Activated CD4-positive, alpha-beta T cell treated with anti-CD3 and anti-CD28 coated beads for 36 hours (primary cell): ENCODE results near the gene TRIP10. TPM values are rescaled to one million over a fixed set of nuclear protein-coding genes. Genes with fewer than 3 reads are reported as not detected.
A peak's percentile ranks its signal among the peaks of the same experiment; 100 is the strongest.
"Not testable (repeated sequence)": the region's sequence is repeated elsewhere in the genome, so short reads cannot be mapped to it uniquely, and the experiment has no call there.

Source experiments
- ATAC-seq: fragments of 200-7000 bp; cut with Tn5 transposase; one replicate; pipeline ENCODE4 v1.10.0; 2021; ENCODE audit warnings: mild to moderate bottlenecking, moderate library complexity
- CTCF ChIA-PET: fragments of 350-600 bp; sonication (Branson Sonifier 250); formaldehyde crosslinking; loops from one replicate; lab custom pipeline; 2021; ENCODE audit warnings: antibody characterized with exemption; lab: Charles Lee
- POLR2A ChIA-PET: fragments of 350-600 bp; sonication (Branson Sonifier 250); formaldehyde crosslinking; loops from one replicate; lab custom pipeline; 2021; ENCODE audit warnings: antibody characterized with exemption, inconsistent platforms; lab: Charles Lee
- DNase-seq: peaks from one replicate; pipeline ENCODE4 v3.0.0-alpha.2; 2020
- H3K27ac Mint-ChIP-seq: one replicate; pipeline ENCODE4 v1.8.0; 2021; ENCODE audit warnings: mixed read lengths
- H3K27me3 Mint-ChIP-seq: one replicate; pipeline ENCODE4 v1.8.0; 2021; ENCODE audit warnings: mixed read lengths
- H3K36me3 Mint-ChIP-seq: one replicate; pipeline ENCODE4 v1.8.0; 2021; ENCODE audit warnings: low read depth, mixed read lengths
- H3K4me1 Mint-ChIP-seq: one replicate; pipeline ENCODE4 v1.8.0; 2021; ENCODE audit warnings: mixed read lengths
- H3K4me3 Mint-ChIP-seq: one replicate; pipeline ENCODE4 v1.8.0; 2021; ENCODE audit warnings: mild to moderate bottlenecking, moderate library complexity, mixed read lengths
- H3K9me3 Mint-ChIP-seq: one replicate; pipeline ENCODE4 v1.8.0; 2021; ENCODE audit warnings: low read depth, mixed read lengths
- intact Hi-C, 2 experiments: fragments of 100-400 bp; cut with DNase I in 1 of 2; cut with micrococcal nuclease in 1 of 2; formaldehyde crosslinking; loops; one replicate each; pipeline versions ENCODE4 v1.14.2 to v1.15.1; 2022 to 2024; cut with DNase I, micrococcal nuclease
- total RNA-seq, 2 experiments: library from RNA; stranded (reverse); gene quantifications; one replicate each; pipeline ENCODE4 v1.2.3, GENCODE V29; 2021

The TRIP10 gene
- total RNA-seq, 2 experiments from 2014 or later = 45.1 to 50.0 TPM

DNA sequence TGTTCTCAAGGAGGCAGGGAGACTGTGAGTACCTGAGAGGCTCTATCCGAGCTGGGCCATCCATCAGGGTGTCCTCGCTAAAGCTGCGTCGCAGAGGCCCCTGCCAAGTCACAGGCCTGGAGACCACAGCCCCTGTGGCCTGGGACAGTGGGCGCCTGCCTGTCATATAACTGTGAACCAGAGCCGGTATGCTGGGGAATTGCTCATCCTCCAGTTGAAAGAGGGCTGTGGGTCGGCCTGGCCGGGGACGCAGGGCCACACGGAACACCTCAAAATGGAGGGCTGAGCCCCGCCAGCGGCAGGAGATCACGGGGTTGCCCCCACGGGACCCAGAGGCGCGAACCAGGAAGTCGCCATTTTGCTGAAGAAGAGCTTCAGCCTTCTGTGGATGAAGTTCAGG is 21.1 kb downstream of the TRIP10 start:
- ChIA-PET POLR2A (no interaction called here), CTCF (interaction anchor here (0.6 kb wide), 2 partner anchors 16 to 335 kb away, joined by 3 read pairs; no protein-coding TSS in a partner anchor)
- ATAC-seq (no peak), DNase-seq (no peak)
- no peak overlapping the region for H3K27ac Mint-ChIP-seq
- H3K36me3 Mint-ChIP-seq = peaks cover 30% of the 10 kb centered on the region
- intact Hi-C loops = no loop called here
- H3K4me3 Mint-ChIP-seq = no peak overlapping the region
- no peaks in the 10 kb centered on the region for H3K9me3 Mint-ChIP-seq
- peaks cover 10% of the 10 kb centered on the region for H3K4me1 Mint-ChIP-seq
- H3K27me3 Mint-ChIP-seq = no peaks in the 10 kb centered on the region

DNA sequence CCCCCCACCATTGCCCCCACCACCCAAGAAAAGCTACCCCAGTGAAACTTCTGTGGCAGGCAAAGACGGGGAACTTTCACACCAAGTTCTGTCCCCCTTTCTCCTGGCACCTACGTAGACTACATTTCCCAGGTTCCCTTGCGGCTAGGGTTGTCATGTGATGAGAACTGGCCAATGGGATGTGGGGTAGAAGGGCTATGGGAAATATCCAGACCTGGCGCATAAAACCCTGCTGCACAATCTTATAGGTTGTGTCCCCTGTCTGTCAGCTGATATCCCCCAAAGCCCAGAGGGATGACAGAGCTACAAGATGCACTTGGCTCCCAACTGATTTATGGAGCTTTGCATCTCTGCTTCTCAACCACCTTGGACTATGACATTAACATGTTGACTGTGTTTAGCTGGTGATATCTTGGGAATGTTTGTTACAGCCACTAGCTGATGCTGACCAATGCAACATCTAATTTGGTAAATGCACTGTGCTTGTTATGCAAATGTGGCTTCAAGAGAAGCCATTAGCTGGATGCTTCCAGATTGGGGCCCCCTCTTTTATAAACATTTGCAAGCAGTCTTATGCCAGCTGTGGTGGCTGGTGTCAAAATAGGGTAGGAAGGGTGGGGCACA is 21.7 kb downstream of the TRIP10 start:
- POLR2A ChIA-PET = no interaction called here
- no peak overlapping the region for H3K27ac Mint-ChIP-seq
- no peaks in the 10 kb centered on the region for H3K27me3 Mint-ChIP-seq
- H3K9me3 Mint-ChIP-seq = no peaks in the 10 kb centered on the region
- DNase-seq (peak; percentile 55), ATAC-seq (peak; percentile 65)
- CTCF ChIA-PET = interaction anchor here (0.6 to 0.8 kb wide), 3 partner anchors 71 to 335 kb away, joined by 3 read pairs; no protein-coding TSS in a partner anchor
- intact Hi-C loops = no loop called here
- no peak overlapping the region for H3K4me3 Mint-ChIP-seq
- peaks cover 15% of the 10 kb centered on the region for H3K4me1 Mint-ChIP-seq
- peaks cover 30% of the 10 kb centered on the region for H3K36me3 Mint-ChIP-seq

DNA sequence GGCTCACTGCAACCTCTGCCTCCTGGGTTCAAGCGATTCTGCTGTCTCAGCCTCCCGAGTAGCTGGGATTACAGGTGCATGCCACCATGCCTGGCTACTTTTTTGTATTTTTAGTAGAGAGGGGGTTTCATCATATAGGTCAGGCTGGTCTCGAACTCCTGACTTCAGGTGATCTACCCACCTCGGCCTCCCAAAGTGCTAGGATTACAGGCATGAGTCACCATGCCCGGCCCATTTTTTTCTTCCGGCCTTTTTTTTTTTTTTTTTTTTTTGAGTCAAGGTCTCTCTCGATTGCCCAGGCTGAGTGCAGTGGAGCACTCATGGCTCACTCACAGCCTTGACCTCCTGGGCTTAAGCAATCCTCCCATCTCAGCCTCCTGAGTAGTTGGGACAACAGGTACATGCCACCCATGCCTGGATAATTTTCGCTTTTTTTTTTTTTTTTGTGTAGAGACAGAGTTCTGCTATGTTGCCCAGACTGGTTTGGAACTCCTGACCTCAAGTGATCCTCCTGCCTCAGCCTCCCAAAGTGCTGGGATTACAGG is 22.8 kb downstream of the TRIP10 start:
- H3K9me3 Mint-ChIP-seq, H3K4me3 Mint-ChIP-seq, H3K27me3 Mint-ChIP-seq, ATAC-seq, intact Hi-C loops, CTCF ChIA-PET, H3K27ac Mint-ChIP-seq, DNase-seq: not testable (repeated sequence)
- Mint-ChIP-seq H3K4me1 (peaks cover 19% of the 10 kb centered on the region), H3K36me3 (peaks cover 26% of the 10 kb centered on the region)
- POLR2A ChIA-PET = interaction anchor here (0.6 kb wide), 1 partner anchor 171 kb away, joined by 3 read pairs; no protein-coding TSS in a partner anchor

DNA sequence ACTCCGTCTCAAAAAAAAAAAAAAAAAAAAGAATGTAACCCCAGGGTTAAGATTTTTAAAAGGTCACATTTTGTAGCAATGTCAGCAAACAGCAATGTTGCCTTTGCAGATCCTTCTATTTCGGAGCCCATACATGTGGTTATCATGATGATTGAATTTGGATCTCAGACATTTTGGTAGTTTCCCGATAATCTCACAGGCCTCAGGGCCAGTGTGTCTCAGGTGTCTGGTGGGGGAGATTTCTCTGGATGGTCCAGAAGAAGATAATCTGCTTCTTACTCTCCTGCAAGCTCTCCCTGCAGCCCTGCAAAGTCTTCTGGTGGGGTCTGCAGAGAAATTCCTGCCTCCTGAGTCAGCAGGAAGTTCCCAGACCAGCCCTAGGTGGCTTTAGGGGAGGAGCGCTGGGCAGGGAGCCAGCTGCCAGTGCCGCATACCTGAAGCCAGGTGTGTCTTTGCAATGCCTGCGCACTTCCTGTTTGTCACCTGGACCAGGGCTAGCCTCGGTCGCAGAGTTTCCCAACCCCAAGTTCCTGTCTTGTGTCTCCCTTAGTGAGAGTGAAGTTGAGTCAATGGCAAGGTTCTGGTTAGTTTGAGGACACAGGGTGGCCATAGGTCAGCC is 26.4 kb downstream of the TRIP10 start:
- CTCF ChIA-PET = interaction anchor here (0.6 to 1.0 kb wide), 2 partner anchors 8 to 98 kb away, joined by 3 read pairs; no protein-coding TSS in a partner anchor
- intact Hi-C loops = loop anchor here in 1 of 2 experiments (2.0 kb wide), 1 partner anchor 37 kb away; no protein-coding TSS in a partner anchor
- H3K27ac Mint-ChIP-seq = peak overlapping the region; percentile 94

GRCh38 chr19:6766357-6767080 is 27.0 kb downstream of the TRIP10 start:
- CTCF ChIA-PET = interaction anchor here (0.9 to 1.0 kb wide), 2 partner anchors 15 to 97 kb away, joined by 3 read pairs; no protein-coding TSS in a partner anchor
- Mint-ChIP-seq H3K27me3 (no peaks in the 10 kb centered on the region), H3K27ac (peak overlapping the region; percentile 94), H3K4me3 (peak overlapping the region; percentile 83), H3K9me3 (no peaks in the 10 kb centered on the region), H3K4me1 (peaks cover 33% of the 10 kb centered on the region), H3K36me3 (peaks cover 5% of the 10 kb centered on the region)
- POLR2A ChIA-PET = interaction anchor here (0.6 kb wide), 1 partner anchor 31 kb away, joined by 3 read pairs; no protein-coding TSS in a partner anchor
- intact Hi-C loops = loop anchor here (1.0 to 2.0 kb wide), 14 partner anchors 13 to 393 kb away; partner anchors contain the start of genes GPR108 (in 1 of the 2), TRIP10 (in 1 of the 2) and ZNF557 (in 1 of the 2)
- no peak for ATAC-seq
- DNase-seq = peak; percentile 48

More for the DNA sequence above, 26.4 kb downstream of the TRIP10 start:
- Mint-ChIP-seq H3K27me3 (no peaks in the 10 kb centered on the region), H3K4me3 (peak overlapping the region; percentile 83), H3K9me3 (no peaks in the 10 kb centered on the region), H3K36me3 (peaks cover 5% of the 10 kb centered on the region), H3K4me1 (peaks cover 33% of the 10 kb centered on the region)
- DNase-seq = peak; percentile 36
- no peak for ATAC-seq
- POLR2A ChIA-PET = no interaction called here

GRCh38 chr19:6767081-6767356 is 27.5 kb downstream of the TRIP10 start:
- CTCF ChIA-PET = interaction anchor here (0.9 to 2.1 kb wide), 3 partner anchors 14 to 96 kb away, joined by 3 to 12 read pairs (median 3); no protein-coding TSS in a partner anchor
- Mint-ChIP-seq H3K36me3 (peaks cover 5% of the 10 kb centered on the region), H3K4me1 (peaks cover 37% of the 10 kb centered on the region), H3K27me3 (no peaks in the 10 kb centered on the region), H3K4me3 (peak overlapping the region; percentile 83), H3K9me3 (no peaks in the 10 kb centered on the region), H3K27ac (peak overlapping the region; percentile 94)
- peak; percentile 26 for ATAC-seq
- POLR2A ChIA-PET = interaction anchor here (0.6 kb wide), 1 partner anchor 31 kb away, joined by 3 read pairs; no protein-coding TSS in a partner anchor
- no peak for DNase-seq
- intact Hi-C loops = loop anchor here (1.0 to 2.0 kb wide), 14 partner anchors 14 to 394 kb away; partner anchors contain the start of genes GPR108 (in 1 of the 2), TRIP10 (in 1 of the 2) and ZNF557 (in 1 of the 2)

DNA sequence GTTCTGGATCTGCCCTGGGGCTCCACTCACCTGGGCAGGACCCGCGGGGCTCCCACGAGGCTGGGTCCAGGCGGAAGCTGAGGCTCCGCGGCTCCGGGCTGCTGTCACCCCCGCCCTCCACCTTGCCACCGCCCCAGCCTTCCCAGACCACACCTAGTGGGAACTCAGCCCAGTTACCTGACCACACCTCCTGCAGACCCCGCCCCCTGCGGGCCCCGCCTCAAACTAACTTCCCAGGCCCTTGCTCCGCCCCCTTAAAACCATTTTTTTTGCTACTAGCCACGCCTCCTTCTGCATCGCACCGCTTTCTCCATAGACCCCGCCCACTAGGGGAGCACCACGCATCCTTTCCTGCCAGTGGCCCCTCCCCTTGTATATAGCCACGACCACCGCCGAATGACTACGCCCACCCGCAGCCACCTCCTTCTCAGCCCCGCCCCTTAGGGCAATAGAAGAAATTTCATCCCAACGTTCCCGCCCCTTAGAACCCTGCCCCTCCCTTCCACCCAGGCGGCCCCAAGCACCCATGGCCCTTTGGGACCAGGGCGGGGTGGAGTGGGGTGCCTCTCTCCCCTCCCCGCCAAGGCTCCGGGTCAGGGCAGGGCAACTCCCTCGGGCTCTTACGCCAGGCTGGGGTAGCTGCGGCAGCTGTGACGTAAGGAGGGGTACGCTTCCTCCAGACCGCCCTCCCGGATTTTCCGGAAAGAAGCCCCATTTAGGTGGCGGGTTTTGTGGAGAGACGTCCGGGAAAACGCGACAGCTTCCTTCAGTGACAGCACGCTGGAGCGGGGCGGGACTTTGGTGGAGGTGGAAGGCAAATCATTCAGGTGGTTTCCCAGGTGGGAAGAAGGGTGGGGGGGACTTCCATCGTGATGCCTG is 28.1 kb downstream of the TRIP10 start, which contains the start of gene SH2D3A:
Gene SH2D3A (minus strand): TSS at position 79 of the 879 bp plus-strand sequence. CDS start 3,687 bp downstream, outside the sequence.
- DNase-seq (peak; percentile 97), ATAC-seq (peak; percentile 78)
- ChIA-PET CTCF (interaction anchor here (0.6 to 2.5 kb wide), 8 partner anchors 14 to 251 kb away, joined by 3 to 12 read pairs (median 6); no protein-coding TSS in a partner anchor), POLR2A (interaction anchor here (0.6 to 0.8 kb wide), 2 partner anchors 29 to 60 kb away, joined by 4 to 6 read pairs; no protein-coding TSS in a partner anchor)
- Mint-ChIP-seq H3K27me3 (no peaks in the 10 kb centered on the region), H3K27ac (peak within 1 kb of the TSS; percentile 94), H3K9me3 (no peaks in the 10 kb centered on the region), H3K4me3 (peak within 1 kb of the TSS; percentile 83), H3K4me1 (peaks cover 42% of the 10 kb centered on the region), H3K36me3 (peaks cover 5% of the 10 kb centered on the region)
- intact Hi-C loops = loop anchor here (1.0 to 2.0 kb wide), 14 partner anchors 14 to 394 kb away; partner anchors contain the start of genes GPR108 (in 1 of the 2), TRIP10 (in 1 of the 2) and ZNF557 (in 1 of the 2)

- no peak for ATAC-seq
- ChIA-PET POLR2A (interaction anchor here (0.8 to 1.0 kb wide), 2 partner anchors 30 to 45 kb away, joined by 3 to 6 read pairs; no protein-coding TSS in a partner anchor), CTCF (interaction anchor here (0.6 to 2.5 kb wide), 10 partner anchors 11 to 251 kb away, joined by 3 to 12 read pairs (median 6); no protein-coding TSS in a partner anchor)
- Mint-ChIP-seq H3K9me3 (no peaks in the 10 kb centered on the region), H3K36me3 (peaks cover 5% of the 10 kb centered on the region), H3K4me3 (peak overlapping the region; percentile 83), H3K4me1 (peaks cover 42% of the 10 kb centered on the region), H3K27ac (peak overlapping the region; percentile 94), H3K27me3 (no peaks in the 10 kb centered on the region)
- DNase-seq = peak; percentile 42
- intact Hi-C loops = no loop called here
Measured at GRCh38 chr19:6768236-6768785, 28.8 kb downstream of the TRIP10 start.

- peaks cover 10% of the 10 kb centered on the region for H3K36me3 Mint-ChIP-seq
- ATAC-seq (no peak), DNase-seq (no peak)
- peak overlapping the region; percentile 72 for H3K27ac Mint-ChIP-seq
- peaks cover 45% of the 10 kb centered on the region for H3K4me1 Mint-ChIP-seq
- POLR2A ChIA-PET = interaction anchor here (0.6 to 1.0 kb wide), 2 partner anchors 23 to 44 kb away, joined by 3 to 4 read pairs; no protein-coding TSS in a partner anchor
- H3K4me3 Mint-ChIP-seq = no peak overlapping the region
- H3K9me3 Mint-ChIP-seq = no peaks in the 10 kb centered on the region
- intact Hi-C loops = no loop called here
- CTCF ChIA-PET = interaction anchor here (0.9 to 2.5 kb wide), 6 partner anchors 11 to 252 kb away, joined by 3 to 12 read pairs (median 6); no protein-coding TSS in a partner anchor
- no peaks in the 10 kb centered on the region for H3K27me3 Mint-ChIP-seq
Measured at GRCh38 chr19:6769006-6769619, 29.6 kb downstream of the TRIP10 start.
